HG02571 (cell line): ENCODE results near the gene PCBD1.

Experiments used
- ATAC-seq: cut with Tn5 transposase; IDR thresholded peaks from one replicate; pipeline ENCODE4 v1.9.1; 2021; ENCODE audit warnings: mild to moderate bottlenecking, moderate library complexity; ENCODE audit not compliant: unreplicated experiment

Gene PCBD1

GRCh38 chr10:70838270-70838805 lies 50.0 kb downstream of the PCBD1 start:
- no peak for ATAC-seq

GRCh38 chr10:70837660-70838059 lies 50.7 kb downstream of the PCBD1 start:
- no peak for ATAC-seq

- no peak for ATAC-seq
Measured at GRCh38 chr10:70836319-70836718, 52.0 kb downstream of the PCBD1 start.

GRCh38 chr10:70834441-70835151 lies 53.8 kb downstream of the PCBD1 start:
- ATAC-seq: no peak

GRCh38 chr10:70834021-70834420 lies 54.3 kb downstream of the PCBD1 start:
- no peak for ATAC-seq

GRCh38 chr10:70833601-70834000 lies 54.8 kb downstream of the PCBD1 start:
- no peak for ATAC-seq
